NCI-H1105 (cell line): ENCODE data around the gene ITIH3.
A peak's percentile ranks its signal among the peaks of the same experiment; 100 is the strongest.
"Not testable (repeated sequence)": the region's sequence is repeated elsewhere in the genome, so short reads cannot be mapped to it uniquely, and the experiment has no call there.

Source experiments
- DNase-seq: peaks from one replicate; lab custom pipeline; 2025; lab: John Stamatoyannopoulos, UW

Gene ITIH3

GRCh38 chr3:52794612-52795099, at the start of gene ITIH3:
Gene ITIH3, plus strand, starts transcription at chr3:52794796. Its CDS starts 8 bp downstream, at chr3:52794804.
- no peak for DNase-seq

GRCh38 chr3:52752045-52752660, 42.4 kb upstream of the ITIH3 start:
- DNase-seq, result no peak

GRCh38 chr3:52754373-52754772, 40.2 kb upstream of the ITIH3 start:
- DNase-seq, result no peak

- DNase-seq, result no peak
Observed at GRCh38 chr3:52756141-52756540, 38.5 kb upstream of the ITIH3 start.

- no peak for DNase-seq
Observed at GRCh38 chr3:52763466-52763865, 31.1 kb upstream of the ITIH3 start.

GRCh38 chr3:52769786-52770455, 24.7 kb upstream of the ITIH3 start:
- DNase-seq, result no peak

GRCh38 chr3:52770496-52771333, 23.9 kb upstream of the ITIH3 start, which contains the start of gene NEK4:
Gene NEK4, minus strand, starts transcription at chr3:52770940. Its CDS starts 194 bp downstream, at chr3:52770746.
- DNase-seq, result peak; percentile 67

- no peak for DNase-seq
Observed at GRCh38 chr3:52771334-52771681, 23.3 kb upstream of the ITIH3 start.

- no peak for DNase-seq
Observed at GRCh38 chr3:52771702-52772101, 22.9 kb upstream of the ITIH3 start.

GRCh38 chr3:52773361-52774065, 21.1 kb upstream of the ITIH3 start:
- DNase-seq, result no peak

GRCh38 chr3:52774066-52774713, 20.4 kb upstream of the ITIH3 start:
- DNase-seq, result no peak

- DNase-seq, result no peak
Observed at GRCh38 chr3:52774901-52775864, 19.4 kb upstream of the ITIH3 start.

GRCh38 chr3:52775877-52776276, 18.7 kb upstream of the ITIH3 start:
- DNase-seq, result no peak

GRCh38 chr3:52776486-52776885, 18.1 kb upstream of the ITIH3 start:
- not testable (repeated sequence) for DNase-seq

- DNase-seq, result no peak
Observed at GRCh38 chr3:52777127-52777958, 17.3 kb upstream of the ITIH3 start, which contains the start of gene ITIH1. Gene ITIH1, plus strand, starts transcription at chr3:52777599. Its CDS starts 17 bp downstream, at chr3:52777616.

- DNase-seq, result no peak
Observed at GRCh38 chr3:52777959-52778805, 16.4 kb upstream of the ITIH3 start.

- DNase-seq, result no peak
Observed at GRCh38 chr3:52779011-52779836, 15.4 kb upstream of the ITIH3 start.
